ENCODE data around the gene GUCY1A1. TPM values are rescaled to one million over a fixed set of nuclear protein-coding genes. Genes with fewer than 3 reads are reported as not detected.
A peak's percentile ranks its signal among the peaks of the same experiment; 100 is the strongest.

GUCY1A1 gene
- total RNA-seq (10 to 100 TPM; 78.0 to 92.7 TPM), polyA plus RNA-seq (ENCODE audit: insufficient read length in 6 of 6) (100 to 1,000 TPM; 110 to 155 (median 119) TPM)
- long read RNA-seq, donor 1, transcript GUCY1A1-209 (6 exons, 1,540 nt), result major isoform, 11 of 113 reads
- long read RNA-seq, donor 1, transcript GUCY1A1-205 (10 exons, 2,715 nt), result minor isoform, 6 of 113 reads
- long read RNA-seq, donor 1, partial matches to known transcripts, result 92 of 113 reads
- long read RNA-seq, donor 1, other reads (novel, unspliced or antisense), result 0 of 113 reads
- long read RNA-seq, donor 2, transcript GUCY1A1-209 (6 exons, 1,540 nt), result major isoform, 5 of 82 reads
- long read RNA-seq, donor 2, partial matches to known transcripts, result 72 of 82 reads
- long read RNA-seq, donor 2, other reads (novel, unspliced or antisense), result 0 of 82 reads
- long read RNA-seq, donor 3, full-length matches to known transcripts, result 17 of 34 reads
- long read RNA-seq, donor 3, partial matches to known transcripts, result 17 of 34 reads
- long read RNA-seq, donor 3, other reads (novel, unspliced or antisense), result 0 of 34 reads
- long read RNA-seq, donor 4, transcript GUCY1A1-205 (10 exons, 2,715 nt), result major isoform, 8 of 35 reads
- long read RNA-seq, donor 4, partial matches to known transcripts, result 10 of 35 reads
- long read RNA-seq, donor 4, other reads (novel, unspliced or antisense), result 15 of 35 reads
- long read RNA-seq, donor 5, transcript GUCY1A1-205 (10 exons, 2,715 nt), result minor isoform, 6 of 55 reads
- long read RNA-seq, donor 5, transcript GUCY1A1-209 (6 exons, 1,540 nt), result major isoform, 7 of 55 reads
- long read RNA-seq, donor 5, partial matches to known transcripts, result 40 of 55 reads
- long read RNA-seq, donor 5, other reads (novel, unspliced or antisense), result 0 of 55 reads
- long read RNA-seq, donor 6, partial matches to known transcripts, result 68 of 78 reads
- long read RNA-seq, donor 6, other reads (novel, unspliced or antisense), result 0 of 78 reads
- long read RNA-seq, donor 7, partial matches to known transcripts, result 17 of 23 reads
- long read RNA-seq, donor 7, other reads (novel, unspliced or antisense), result 0 of 23 reads
- long read RNA-seq, donor 8, partial matches to known transcripts, result 38 of 43 reads
- long read RNA-seq, donor 8, other reads (novel, unspliced or antisense), result 0 of 43 reads
- long read RNA-seq, donor 9, result 0 reads
- long read RNA-seq, donor 10, transcript GUCY1A1-210 (9 exons, 2,656 nt), result major isoform, 5 of 23 reads
- long read RNA-seq, donor 10, partial matches to known transcripts, result 7 of 23 reads
- long read RNA-seq, donor 10, other reads (novel, unspliced or antisense), result 7 of 23 reads
- long read RNA-seq, donor 11, partial matches to known transcripts, result 22 of 25 reads
- long read RNA-seq, donor 11, other reads (novel, unspliced or antisense), result 0 of 25 reads
- long read RNA-seq, donor 12, partial matches to known transcripts, result 52 of 62 reads
- long read RNA-seq, donor 12, other reads (novel, unspliced or antisense), result 0 of 62 reads

GRCh38 chr4:155666344-155667221 lies at the start of gene GUCY1A1:
GUCY1A1 (plus strand) TSS chr4:155666848; CDS start chr4:155696868, 30,020 bp downstream.
- H3K4me1 ChIP-seq, result peaks cover 3 to 29% of the 10 kb centered on the region in 2 donors
- no peak for TF ChIP-seq CTCF (IDR thresholded peaks at IDR 0.05)
- intact Hi-C loops (cut with DNase I), result no loop called here
- ATAC-seq (peak; percentile 64), DNase-seq (peak in 3 of 4 donors; percentile 55 to 74 (median 70))
- peaks cover 0 to 32% of the 10 kb centered on the region in 2 donors for H3K27me3 ChIP-seq
- H3K27ac ChIP-seq, result peak within 1 kb of the TSS; percentile 85 to 95
- no peaks in the 10 kb centered on the region for H3K36me3 ChIP-seq
- H3K4me3 ChIP-seq, result peak within 1 kb of the TSS; percentile 55 to 66
- no peaks in the 10 kb centered on the region for H3K9me3 ChIP-seq

GRCh38 chr4:155617296-155617695 lies 49.4 kb upstream of the GUCY1A1 start:
- Histone ChIP-seq H3K27me3 (no peaks in the 10 kb centered on the region), H3K4me3 (no peak overlapping the region), H3K9me3 (no peaks in the 10 kb centered on the region), H3K4me1 (peaks cover 0 to 4% of the 10 kb centered on the region in 2 donors), H3K27ac (no peak overlapping the region), H3K36me3 (no peaks in the 10 kb centered on the region)
- no peak for DNase-seq
- no peak for TF ChIP-seq CTCF (IDR thresholded peaks at IDR 0.05)
- no peak for ATAC-seq
- intact Hi-C loops (cut with DNase I), result no loop called here

GRCh38 chr4:155618183-155618838 lies 48.3 kb upstream of the GUCY1A1 start:
- peaks cover 0 to 4% of the 10 kb centered on the region in 2 donors for H3K4me1 ChIP-seq
- no peak for DNase-seq
- H3K36me3 ChIP-seq, result no peaks in the 10 kb centered on the region
- H3K4me3 ChIP-seq, result no peak overlapping the region
- no peaks in the 10 kb centered on the region for H3K27me3 ChIP-seq
- intact Hi-C loops (cut with DNase I), result no loop called here
- TF ChIP-seq CTCF (IDR thresholded peaks at IDR 0.05), result no peak
- no peak for ATAC-seq
- H3K9me3 ChIP-seq, result no peaks in the 10 kb centered on the region
- no peak overlapping the region for H3K27ac ChIP-seq

- no peaks in the 10 kb centered on the region for H3K36me3 ChIP-seq
- DNase-seq, result no peak
- ATAC-seq, result no peak
- H3K27ac ChIP-seq, result no peak overlapping the region
- peaks cover 0 to 4% of the 10 kb centered on the region in 2 donors for H3K4me1 ChIP-seq
- no peaks in the 10 kb centered on the region for H3K9me3 ChIP-seq
- no peaks in the 10 kb centered on the region for H3K27me3 ChIP-seq
- H3K4me3 ChIP-seq, result no peak overlapping the region
- intact Hi-C loops (cut with DNase I), result no loop called here
- TF ChIP-seq CTCF (IDR thresholded peaks at IDR 0.05), result no peak
These were observed 46.0 kb upstream of the GUCY1A1 start for GRCh38 chr4:155620637-155621036.
